Astrocyte of the spinal cord (primary cell): ENCODE measurements around the gene CNTNAP5.

ENCODE experiments used
- DNase-seq: peaks from one replicate; pipeline ENCODE4 v3.0.0; 2011; ENCODE audit warnings: low read depth, low spot score
- H3K4me3 ChIP-seq: 2 replicates; pipeline ENCODE4 v1.5.1; 2011; ENCODE audit warnings: low read depth, mild to moderate bottlenecking, low read length, moderate library complexity
- in situ Hi-C: cut with HindIII; loops from 2 replicates; pipeline ENCODE4 v1.10.0; 2017; ENCODE audit warnings: low sequenced_read_pairs
- TF ChIP-seq, protein P1 (sequence below): IDR thresholded peaks from 2 replicates; pipeline ENCODE4 v1.5.1; 2012; ENCODE audit warnings: low read depth, mild to moderate bottlenecking, low read length, inconsistent platforms

CNTNAP5 gene

DNA sequence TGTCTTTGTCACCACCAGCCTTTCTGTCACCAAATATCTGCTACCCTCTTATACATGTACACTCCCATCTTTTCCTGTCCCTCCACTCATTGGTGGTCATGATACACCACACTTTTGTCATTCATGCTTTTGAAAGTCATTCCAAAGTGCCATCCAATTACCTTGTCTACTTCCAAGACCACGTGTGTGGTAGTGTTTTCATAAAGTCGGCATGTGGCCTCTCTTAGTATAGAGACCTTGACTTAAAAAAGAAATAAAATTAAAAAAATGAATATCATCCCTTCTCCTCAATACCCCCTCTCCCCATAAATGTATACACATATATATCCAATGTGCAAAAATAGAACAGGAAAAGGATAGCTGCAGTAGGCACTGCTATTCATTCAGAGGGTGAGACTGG is 271.4 kb downstream of the CNTNAP5 start:
- H3K4me3 ChIP-seq = no peak overlapping the region
- TF ChIP-seq, protein P1, sequence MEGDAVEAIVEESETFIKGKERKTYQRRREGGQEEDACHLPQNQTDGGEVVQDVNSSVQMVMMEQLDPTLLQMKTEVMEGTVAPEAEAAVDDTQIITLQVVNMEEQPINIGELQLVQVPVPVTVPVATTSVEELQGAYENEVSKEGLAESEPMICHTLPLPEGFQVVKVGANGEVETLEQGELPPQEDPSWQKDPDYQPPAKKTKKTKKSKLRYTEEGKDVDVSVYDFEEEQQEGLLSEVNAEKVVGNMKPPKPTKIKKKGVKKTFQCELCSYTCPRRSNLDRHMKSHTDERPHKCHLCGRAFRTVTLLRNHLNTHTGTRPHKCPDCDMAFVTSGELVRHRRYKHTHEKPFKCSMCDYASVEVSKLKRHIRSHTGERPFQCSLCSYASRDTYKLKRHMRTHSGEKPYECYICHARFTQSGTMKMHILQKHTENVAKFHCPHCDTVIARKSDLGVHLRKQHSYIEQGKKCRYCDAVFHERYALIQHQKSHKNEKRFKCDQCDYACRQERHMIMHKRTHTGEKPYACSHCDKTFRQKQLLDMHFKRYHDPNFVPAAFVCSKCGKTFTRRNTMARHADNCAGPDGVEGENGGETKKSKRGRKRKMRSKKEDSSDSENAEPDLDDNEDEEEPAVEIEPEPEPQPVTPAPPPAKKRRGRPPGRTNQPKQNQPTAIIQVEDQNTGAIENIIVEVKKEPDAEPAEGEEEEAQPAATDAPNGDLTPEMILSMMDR = no peak
- DNase-seq = no peak
- in situ Hi-C loops = no loop called here

GRCh38 chr2:124301915-124302314 is 276.8 kb downstream of the CNTNAP5 start:
- in situ Hi-C loops = no loop called here
- no peak overlapping the region for H3K4me3 ChIP-seq
- no peak for DNase-seq
- TF ChIP-seq, protein P1 = no peak

DNA sequence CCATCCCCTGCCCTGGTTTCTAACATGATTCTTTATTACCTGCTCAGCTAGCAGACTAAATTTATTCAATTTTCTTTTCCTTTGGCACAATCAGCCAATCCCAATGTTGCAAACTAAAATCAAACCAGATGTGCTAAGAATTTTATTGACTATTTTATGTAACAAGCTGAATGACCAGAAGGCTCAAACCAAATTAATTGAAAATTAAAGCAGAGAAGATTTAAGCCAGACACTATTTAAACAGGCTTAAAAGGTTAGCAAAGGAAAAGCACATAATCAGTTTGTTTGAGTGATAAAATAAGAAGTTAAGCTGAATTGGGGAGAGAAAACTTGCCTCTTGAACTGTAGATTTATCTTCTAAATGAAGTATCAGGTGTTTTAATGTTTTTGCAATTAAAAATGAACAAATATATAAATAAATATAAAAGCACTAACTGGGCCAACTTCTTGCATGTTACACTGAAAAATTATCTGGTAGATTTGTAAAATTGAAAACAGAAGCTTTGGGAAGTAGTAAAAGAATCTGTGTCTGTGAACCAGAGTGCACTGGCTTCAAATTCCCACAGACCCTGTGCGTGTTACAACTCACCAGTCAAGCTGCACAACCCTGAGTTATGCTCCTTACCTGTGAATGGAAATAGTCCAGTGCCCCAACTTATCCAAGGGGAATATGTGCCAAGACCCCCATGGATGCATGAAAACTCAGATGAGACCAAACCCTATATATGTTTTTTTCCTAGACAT is 283.4 kb downstream of the CNTNAP5 start:
- no peak overlapping the region for H3K4me3 ChIP-seq
- TF ChIP-seq, protein P1 = no peak
- in situ Hi-C loops = no loop called here
- DNase-seq = no peak

GRCh38 chr2:124309563-124310138 is 284.6 kb downstream of the CNTNAP5 start:
- DNase-seq = no peak
- in situ Hi-C loops = no loop called here
- H3K4me3 ChIP-seq = no peak overlapping the region
- TF ChIP-seq, protein P1 = no peak

DNA sequence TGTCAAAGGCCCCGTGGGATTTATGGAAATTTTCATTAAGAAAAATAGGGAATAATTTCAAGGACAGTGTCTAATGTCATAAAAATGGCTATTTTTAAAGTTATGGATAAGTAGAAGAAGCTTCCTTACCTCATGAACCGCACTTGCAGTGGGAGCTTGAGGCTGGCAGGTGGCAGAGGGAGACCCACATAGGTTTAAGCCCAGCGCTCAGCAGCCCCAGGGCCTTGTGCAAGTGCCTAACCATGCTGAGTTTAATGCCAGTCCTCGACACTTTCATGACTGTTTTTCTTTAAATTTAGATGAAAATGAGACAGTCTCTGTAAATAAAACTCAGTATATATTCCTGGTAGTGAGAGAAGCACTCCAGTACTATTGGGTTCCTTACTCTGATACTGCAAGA is 285.6 kb downstream of the CNTNAP5 start:
- DNase-seq = no peak
- TF ChIP-seq, protein P1 = no peak
- in situ Hi-C loops = no loop called here

GRCh38 chr2:124314084-124314483 is 289.0 kb downstream of the CNTNAP5 start:
- TF ChIP-seq, protein P1 = no peak
- H3K4me3 ChIP-seq = no peak overlapping the region
- DNase-seq = no peak
- in situ Hi-C loops = no loop called here

More for the DNA sequence above, 285.6 kb downstream of the CNTNAP5 start:
- no peak overlapping the region for H3K4me3 ChIP-seq
